Ishikawa (cell line): ENCODE measurements around the gene GPC6.

Source experiments
- CEBPB ChIP-seq: IDR thresholded peaks from 2 replicates; pipeline ENCODE4 v1.6.1; 2012
- CREB1 ChIP-seq: IDR thresholded peaks from 2 replicates; pipeline ENCODE4 v1.6.1; 2012; ENCODE audit warnings: low read depth
- EGR1 ChIP-seq: IDR thresholded peaks from 2 replicates; pipeline ENCODE4 v1.6.1; 2012
- EP300 ChIP-seq: IDR thresholded peaks from 2 replicates; pipeline ENCODE4 v1.6.1; 2012; ENCODE audit warnings: borderline replicate concordance
- FOXM1 ChIP-seq: IDR thresholded peaks from 2 replicates; pipeline ENCODE4 v1.6.1; 2012; ENCODE audit warnings: low read depth, borderline replicate concordance
- NFIC ChIP-seq: IDR thresholded peaks from 2 replicates; pipeline ENCODE4 v1.6.1; 2012
- RAD21 ChIP-seq: IDR thresholded peaks from 2 replicates; pipeline ENCODE4 v1.6.1; 2012; ENCODE audit warnings: low read depth
- REST ChIP-seq: IDR thresholded peaks from 2 replicates; pipeline ENCODE4 v1.6.1; 2012; ENCODE audit warnings: low read depth, mild to moderate bottlenecking
- TAF1 ChIP-seq: IDR thresholded peaks from 2 replicates; pipeline ENCODE4 v1.6.1; 2012; ENCODE audit warnings: low read depth, mild to moderate bottlenecking
- TCF12 ChIP-seq: IDR thresholded peaks from 2 replicates; pipeline ENCODE4 v1.6.1; 2012; ENCODE audit warnings: low read depth
- TEAD4 ChIP-seq: IDR thresholded peaks from 2 replicates; pipeline ENCODE4 v1.6.1; 2012
- USF1 ChIP-seq: IDR thresholded peaks from 2 replicates; pipeline ENCODE4 v1.6.1; 2012
- YY1 ChIP-seq: IDR thresholded peaks from 2 replicates; pipeline ENCODE4 v1.6.1; 2012; ENCODE audit warnings: low read depth
- ZBTB7A ChIP-seq: IDR thresholded peaks from 2 replicates; pipeline ENCODE4 v1.6.1; 2012; ENCODE audit warnings: low read depth
- TF ChIP-seq, protein P1 (sequence below): IDR thresholded peaks from 2 replicates; pipeline ENCODE4 v1.6.1; 2012

Gene GPC6

DNA sequence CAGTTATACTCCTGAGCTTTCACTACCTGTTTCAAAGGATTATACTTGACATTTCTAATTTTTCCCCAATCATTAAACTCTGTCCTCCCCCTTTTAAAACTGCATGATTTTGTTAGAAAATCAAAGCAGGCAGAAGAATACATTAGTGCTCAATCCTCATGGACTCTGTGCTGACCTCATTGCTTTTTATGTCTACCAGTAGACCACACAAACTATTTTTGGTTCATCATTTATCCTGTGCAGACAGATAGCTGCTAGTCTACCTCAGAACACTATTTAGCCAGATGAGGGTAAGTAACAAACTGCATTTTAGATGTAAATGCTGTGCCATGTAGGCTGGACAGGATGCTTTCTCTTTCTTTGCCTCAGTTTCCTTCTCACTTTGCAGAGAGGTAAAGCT lies 1016.9 kb downstream of the GPC6 start:
- no peak for TF ChIP-seq YY1
- TF ChIP-seq EGR1: no peak
- no peak for TF ChIP-seq CEBPB
- no peak for TF ChIP-seq REST
- no peak for TF ChIP-seq TAF1
- TF ChIP-seq USF1: no peak
- no peak for TF ChIP-seq TEAD4
- TF ChIP-seq EP300: no peak
- no peak for TF ChIP-seq FOXM1
- no peak for TF ChIP-seq CREB1
- TF ChIP-seq ZBTB7A: no peak
- no peak for TF ChIP-seq RAD21
- TF ChIP-seq, protein P1, sequence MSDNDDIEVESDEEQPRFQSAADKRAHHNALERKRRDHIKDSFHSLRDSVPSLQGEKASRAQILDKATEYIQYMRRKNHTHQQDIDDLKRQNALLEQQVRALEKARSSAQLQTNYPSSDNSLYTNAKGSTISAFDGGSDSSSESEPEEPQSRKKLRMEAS: no peak
- TF ChIP-seq NFIC: no peak
- TF ChIP-seq TCF12: no peak

- no peak for TF ChIP-seq CEBPB
Observed at GRCh38 chr13:94246495-94246894, 1019.9 kb downstream of the GPC6 start.

- no peak for TF ChIP-seq ZBTB7A
- no peak for TF ChIP-seq REST
- no peak for TF ChIP-seq EGR1
- TF ChIP-seq, protein P1: no peak
- no peak for TF ChIP-seq RAD21
- no peak for TF ChIP-seq CEBPB
- no peak for TF ChIP-seq EP300
- no peak for TF ChIP-seq YY1
- TF ChIP-seq FOXM1: no peak
- TF ChIP-seq USF1: no peak
- no peak for TF ChIP-seq TCF12
- TF ChIP-seq TEAD4: no peak
- TF ChIP-seq NFIC: no peak
- TF ChIP-seq TAF1: no peak
- TF ChIP-seq CREB1: no peak
Observed at GRCh38 chr13:94247890-94248289, 1021.3 kb downstream of the GPC6 start.

DNA sequence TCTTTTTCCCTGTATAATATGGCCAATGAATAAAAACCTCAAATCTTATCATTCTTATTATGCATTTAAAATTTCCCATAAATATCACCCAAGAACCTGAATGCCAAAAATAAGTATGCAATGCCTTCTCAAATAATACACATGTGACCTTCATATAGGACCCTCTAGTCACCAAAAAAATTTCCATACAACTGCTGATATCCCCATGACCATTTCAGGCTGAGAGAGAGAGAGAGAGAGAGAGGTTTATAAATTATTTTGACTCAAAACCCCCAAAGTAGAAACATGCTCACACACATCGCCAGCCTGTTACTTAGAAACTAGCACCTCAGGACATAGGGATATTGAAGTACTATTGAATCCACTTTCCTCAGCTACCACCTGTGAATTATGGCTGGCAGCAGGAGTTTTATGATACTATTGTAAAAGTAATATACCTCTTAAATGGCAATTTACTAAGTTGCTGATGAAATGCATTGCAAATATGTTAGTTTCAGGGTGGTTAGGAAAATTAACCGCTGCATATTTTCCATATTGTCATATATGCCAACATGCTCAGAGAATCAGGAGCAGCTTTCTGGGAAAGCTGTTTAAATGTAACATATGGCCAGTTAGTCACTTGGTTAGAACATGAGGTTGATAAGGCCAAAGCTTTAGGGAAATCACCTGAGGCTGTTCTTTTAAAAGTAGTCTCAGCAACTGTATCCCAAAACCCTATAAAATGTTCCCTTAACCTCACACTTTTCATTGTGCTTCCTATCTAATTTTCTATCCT lies 1022.0 kb downstream of the GPC6 start:
- TF ChIP-seq TAF1: no peak

GRCh38 chr13:94249512-94249911 lies 1022.9 kb downstream of the GPC6 start:
- no peak for TF ChIP-seq YY1
- no peak for TF ChIP-seq TCF12
- TF ChIP-seq TEAD4: peak; percentile 46; the same call in 1 of the 2 replicates
- TF ChIP-seq NFIC: no peak
- TF ChIP-seq FOXM1: no peak

- no peak for TF ChIP-seq CREB1
- no peak for TF ChIP-seq TAF1
- no peak for TF ChIP-seq NFIC
- no peak for TF ChIP-seq RAD21
- TF ChIP-seq YY1: no peak
- no peak for TF ChIP-seq EGR1
- TF ChIP-seq USF1: no peak
- no peak for TF ChIP-seq FOXM1
- no peak for TF ChIP-seq CEBPB
Observed at GRCh38 chr13:94251831-94252608, 1025.4 kb downstream of the GPC6 start.
